PC-3 (cell line): ENCODE measurements around the gene AGPAT4. TPM values are rescaled to one million over a fixed set of nuclear protein-coding genes. Genes with fewer than 3 reads are reported as not detected.
A peak's percentile ranks its signal among the peaks of the same experiment; 100 is the strongest.

Experiments used
- ATAC-seq: fragments of 200-7000 bp; cut with Tn5 transposase; 2 replicates; pipeline ENCODE4 v1.9.1; 2020; ENCODE audit warnings: mild to moderate bottlenecking, moderate library complexity
- BruUV-seq: library from RNA; stranded (reverse); fragments of 400-500 nt; replicated peaks from 2 replicates; lab custom pipeline; 2021; lab: Mats Ljungman, UMichigan
- CTCF ChIA-PET: fragments of 300-600 bp; sonication (Branson Sonifier 250); formaldehyde crosslinking; loops from one replicate; lab custom pipeline; 2022; ENCODE audit warnings: antibody characterized with exemption; lab: Charles Lee
- POLR2A ChIA-PET: fragments of 300-600 bp; sonication (Branson Sonifier 250); formaldehyde crosslinking; loops from one replicate; lab custom pipeline; 2022; ENCODE audit warnings: antibody characterized with exemption; ENCODE audit not compliant: unreplicated experiment; lab: Charles Lee
- DNase-seq: peaks from one replicate; pipeline ENCODE4 v3.0.0-alpha.2; 2015
- H2AFZ ChIP-seq: fragments of 300-600 bp; sonication (generic); 2 replicates; pipeline ENCODE4 v1.6.0; 2016; ENCODE audit warnings: antibody characterized with exemption, low read length
- H3F3A ChIP-seq: fragments of 300-600 bp; sonication (generic); one replicate; pipeline ENCODE4 v1.6.0; 2017; ENCODE audit warnings: antibody characterized with exemption, low read length, control low read depth, mild to moderate bottlenecking; ENCODE audit not compliant: unreplicated experiment
- H3K27ac ChIP-seq: fragments of 300-600 bp; sonication (generic); 2 replicates; pipeline ENCODE4 v1.5.1; 2016; ENCODE audit warnings: mild to moderate bottlenecking, low read length
- H3K27me3 ChIP-seq: fragments of 300-600 bp; sonication (generic); 2 replicates; pipeline ENCODE4 v1.6.1; 2016; ENCODE audit warnings: low read length, mixed read lengths
- H3K36me3 ChIP-seq: fragments of 300-600 bp; sonication (generic); 2 replicates; pipeline ENCODE4 v1.6.1; 2016; ENCODE audit warnings: low read depth, mixed run types, low read length, mixed read lengths
- H3K4me1 ChIP-seq: fragments of 300-600 bp; sonication (generic); 2 replicates; pipeline ENCODE4 v1.5.1; 2016; ENCODE audit warnings: low read length; ENCODE audit not compliant: insufficient read depth
- H3K4me2 ChIP-seq: fragments of 300-600 bp; sonication (generic); 2 replicates; pipeline ENCODE4 v1.6.0; 2016; ENCODE audit warnings: low read length
- H3K4me3 ChIP-seq: fragments of 300-600 bp; sonication (generic); 2 replicates; pipeline ENCODE4 v1.5.1; 2016; ENCODE audit warnings: mild to moderate bottlenecking, low read length, mixed read lengths
- H3K79me2 ChIP-seq: fragments of 300-600 bp; sonication (generic); 2 replicates; pipeline ENCODE4 v1.6.1; 2017; ENCODE audit warnings: low read length, mixed read lengths
- H3K9ac ChIP-seq: fragments of 300-600 bp; sonication (generic); 2 replicates; pipeline ENCODE4 v1.6.0; 2016; ENCODE audit warnings: mild to moderate bottlenecking, low read length
- H3K9me2 ChIP-seq: fragments of 300-600 bp; sonication (generic); replicated peaks from 2 replicates; pipeline ENCODE4 v1.6.1; 2016; ENCODE audit warnings: mixed run types, low read length, mixed read lengths
- H3K9me3 ChIP-seq: fragments of 300-600 bp; sonication (generic); 2 replicates; pipeline ENCODE4 v1.6.1; 2016; ENCODE audit warnings: low read length, mixed read lengths
- H4K20me1 ChIP-seq: fragments of 300-600 bp; sonication (generic); 2 replicates; pipeline ENCODE4 v1.6.1; 2016; ENCODE audit warnings: low read length, mixed read lengths
- EZH2 ChIP-seq: fragments of 300-600 bp; sonication (generic); IDR thresholded peaks from one replicate; pipeline ENCODE4 v1.6.1; 2017; ENCODE audit warnings: antibody characterized with exemption, mild to moderate bottlenecking, low read length; ENCODE audit not compliant: unreplicated experiment
- EZH2phosphoT487 ChIP-seq: fragments of 300-600 bp; sonication (generic); IDR thresholded peaks from 2 replicates; pipeline ENCODE4 v1.6.1; 2018; ENCODE audit warnings: mild to moderate bottlenecking, antibody characterized with exemption, low read length, borderline replicate concordance
- intact Hi-C: fragments of 100-400 bp; cut with micrococcal nuclease; formaldehyde crosslinking; loops from 2 replicates; pipeline ENCODE4 v1.9.0; 2023
- total RNA-seq: library from RNA; depleted of rRNA; stranded (reverse); fragments of >200 nt; gene quantifications from 2 replicates; pipeline ENCODE4 v1.2.3, GENCODE V29; 2014
- TF ChIP-seq, protein P1 (sequence below): fragments of 300-600 bp; sonication (generic); conservative IDR thresholded peaks from 2 replicates; pipeline ENCODE4 v1.5.1; 2017; ENCODE audit warnings: antibody characterized with exemption, low read depth, mild to moderate bottlenecking, low read length

AGPAT4 gene
- total RNA-seq, 1 experiment from 2014 or later = 3.8 TPM

DNA sequence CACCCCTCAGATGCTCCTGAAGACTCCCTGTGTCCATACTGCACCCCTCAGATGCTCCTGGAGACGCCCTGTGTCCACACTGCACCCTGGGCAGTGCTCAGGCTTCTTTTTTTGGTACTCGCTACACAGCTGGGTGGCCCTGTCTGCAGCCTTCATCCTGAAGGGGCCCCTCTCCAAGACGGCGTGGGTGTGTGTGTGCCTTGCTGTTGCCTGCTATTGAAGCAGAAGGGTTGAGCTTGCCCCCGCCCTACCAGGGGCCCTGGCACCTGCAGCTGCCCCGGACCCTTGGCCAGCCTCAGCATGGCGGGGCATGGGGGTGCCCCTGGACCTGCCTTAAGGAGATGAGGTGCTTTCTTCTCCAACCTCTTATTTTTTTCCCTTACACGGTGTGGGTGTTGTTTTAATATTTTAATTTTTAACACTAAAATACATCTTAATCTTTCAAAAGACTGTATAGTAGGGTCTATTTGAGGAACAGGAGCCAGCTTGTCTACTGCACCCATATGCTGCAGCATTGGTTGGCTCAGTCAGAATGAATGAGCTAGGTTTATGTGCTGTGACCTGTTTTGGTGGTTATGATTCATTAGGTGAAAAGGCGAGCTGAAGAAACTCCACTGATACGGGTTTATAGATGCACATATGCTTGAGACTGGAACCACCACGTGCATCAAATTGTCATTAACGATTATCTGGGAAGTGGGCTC lies 135.9 kb downstream of the AGPAT4 start:
- intact Hi-C loops = loop anchor here (10.0 kb wide), 1 partner anchor 143 kb away; the partner anchor contains the start of gene MAP3K4
- Histone ChIP-seq H2AFZ (no peak overlapping the region), H3K27me3 (no peaks in the 10 kb centered on the region), H3K4me3 (no peak overlapping the region), H3K4me2 (peak overlapping the region; percentile 37; the same call in 1 of the 2 replicates), H3K36me3 (no peaks in the 10 kb centered on the region), H3K9me2 (no peaks in the 10 kb centered on the region), H4K20me1 (no peaks in the 10 kb centered on the region), H3K9ac (peak overlapping the region; percentile 73), H3F3A (no peaks in the 10 kb centered on the region), H3K79me2 (no peaks in the 10 kb centered on the region), H3K27ac (peak overlapping the region; percentile 86), H3K9me3 (no peaks in the 10 kb centered on the region), H3K4me1 (peaks cover 42% of the 10 kb centered on the region)
- BruUV-seq = no TSS peak
- ATAC-seq (peak; percentile 58), DNase-seq (peak; percentile 77)
- TF ChIP-seq EZH2 = no peak
- TF ChIP-seq EZH2phosphoT487 = no peak
- TF ChIP-seq, protein P1, sequence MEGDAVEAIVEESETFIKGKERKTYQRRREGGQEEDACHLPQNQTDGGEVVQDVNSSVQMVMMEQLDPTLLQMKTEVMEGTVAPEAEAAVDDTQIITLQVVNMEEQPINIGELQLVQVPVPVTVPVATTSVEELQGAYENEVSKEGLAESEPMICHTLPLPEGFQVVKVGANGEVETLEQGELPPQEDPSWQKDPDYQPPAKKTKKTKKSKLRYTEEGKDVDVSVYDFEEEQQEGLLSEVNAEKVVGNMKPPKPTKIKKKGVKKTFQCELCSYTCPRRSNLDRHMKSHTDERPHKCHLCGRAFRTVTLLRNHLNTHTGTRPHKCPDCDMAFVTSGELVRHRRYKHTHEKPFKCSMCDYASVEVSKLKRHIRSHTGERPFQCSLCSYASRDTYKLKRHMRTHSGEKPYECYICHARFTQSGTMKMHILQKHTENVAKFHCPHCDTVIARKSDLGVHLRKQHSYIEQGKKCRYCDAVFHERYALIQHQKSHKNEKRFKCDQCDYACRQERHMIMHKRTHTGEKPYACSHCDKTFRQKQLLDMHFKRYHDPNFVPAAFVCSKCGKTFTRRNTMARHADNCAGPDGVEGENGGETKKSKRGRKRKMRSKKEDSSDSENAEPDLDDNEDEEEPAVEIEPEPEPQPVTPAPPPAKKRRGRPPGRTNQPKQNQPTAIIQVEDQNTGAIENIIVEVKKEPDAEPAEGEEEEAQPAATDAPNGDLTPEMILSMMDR = no peak
- CTCF ChIA-PET = no interaction called here
- POLR2A ChIA-PET = interaction anchor here (0.5 kb wide), 1 partner anchor 293 kb away, joined by 7 read pairs; no protein-coding TSS in a partner anchor

DNA sequence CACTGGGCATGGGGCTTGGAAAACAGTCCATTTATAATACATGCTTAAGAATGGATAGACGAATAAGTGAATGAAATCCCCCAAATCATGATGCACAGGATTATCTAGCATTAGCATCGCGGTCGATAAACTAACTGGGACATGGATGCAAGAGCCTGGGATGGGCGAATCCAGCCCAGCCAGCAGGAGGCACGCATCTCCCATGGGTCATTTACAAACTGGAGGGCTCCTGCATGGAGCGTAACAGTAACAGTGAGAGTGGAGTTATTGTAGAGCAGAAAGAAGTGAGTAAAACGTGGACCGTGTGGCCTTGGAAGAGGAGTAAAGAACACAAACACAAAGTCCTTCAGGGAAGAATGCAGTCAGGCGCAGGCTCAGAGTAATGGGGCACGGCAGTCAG lies 136.5 kb downstream of the AGPAT4 start:
- H3K4me1 ChIP-seq = peaks cover 42% of the 10 kb centered on the region
- intact Hi-C loops = loop anchor here (10.0 kb wide), 1 partner anchor 143 kb away; the partner anchor contains the start of gene MAP3K4
- ATAC-seq (no peak), DNase-seq (no peak)
- no peaks in the 10 kb centered on the region for H3K79me2 ChIP-seq
- H4K20me1 ChIP-seq = no peaks in the 10 kb centered on the region
- no peaks in the 10 kb centered on the region for H3K27me3 ChIP-seq
- CTCF ChIA-PET = no interaction called here
- H3K9me3 ChIP-seq = no peaks in the 10 kb centered on the region
- no peak overlapping the region for H2AFZ ChIP-seq
- no peaks in the 10 kb centered on the region for H3F3A ChIP-seq
- BruUV-seq = no TSS peak
- TF ChIP-seq EZH2 = no peak
- TF ChIP-seq, protein P1 = no peak
- no peak for TF ChIP-seq EZH2phosphoT487
- POLR2A ChIA-PET = no interaction called here
- H3K9me2 ChIP-seq = no peaks in the 10 kb centered on the region
- H3K9ac ChIP-seq = no peak overlapping the region; the same call in 1 of the 2 replicates
- H3K27ac ChIP-seq = peak overlapping the region; percentile 86
- H3K4me3 ChIP-seq = no peak overlapping the region
- H3K36me3 ChIP-seq = no peaks in the 10 kb centered on the region
- no peak overlapping the region for H3K4me2 ChIP-seq

DNA sequence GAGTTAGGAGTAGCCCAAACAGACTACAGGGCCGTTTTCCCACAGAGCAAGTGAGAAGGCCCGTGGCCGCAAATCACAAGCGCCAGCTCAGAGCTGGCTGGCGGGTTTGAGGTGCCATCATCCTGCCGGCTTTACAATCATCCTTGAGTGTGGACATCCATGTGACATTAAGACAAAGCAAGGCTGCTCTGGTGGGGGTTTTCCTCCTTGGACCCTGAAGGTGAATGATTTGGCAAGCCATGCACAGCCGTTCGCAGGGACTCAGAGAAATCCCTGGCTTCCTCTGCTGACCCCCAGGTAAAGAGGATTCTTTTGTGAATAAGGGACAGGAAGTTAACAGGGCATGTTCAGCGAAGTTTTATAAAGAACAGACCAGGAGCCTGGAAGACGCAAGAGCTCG lies 137.2 kb downstream of the AGPAT4 start:
- TF ChIP-seq, protein P1 = no peak
- TF ChIP-seq EZH2 = no peak
- no peak for TF ChIP-seq EZH2phosphoT487
- Histone ChIP-seq H3K27me3 (no peaks in the 10 kb centered on the region), H3K4me1 (peaks cover 42% of the 10 kb centered on the region), H3K36me3 (no peaks in the 10 kb centered on the region), H3K4me2 (no peak overlapping the region), H3K4me3 (no peak overlapping the region), H3K9me2 (no peaks in the 10 kb centered on the region), H4K20me1 (no peaks in the 10 kb centered on the region), H3F3A (no peaks in the 10 kb centered on the region), H3K27ac (no peak overlapping the region), H3K79me2 (no peaks in the 10 kb centered on the region), H3K9me3 (no peaks in the 10 kb centered on the region), H3K9ac (no peak overlapping the region), H2AFZ (no peak overlapping the region)
- BruUV-seq = no TSS peak
- ATAC-seq (no peak), DNase-seq (no peak)
- ChIA-PET CTCF (no interaction called here), POLR2A (no interaction called here)
- intact Hi-C loops = loop anchor here (10.0 kb wide), 1 partner anchor 142 kb away; the partner anchor contains the start of gene MAP3K4
